Coronary artery (tissue), 2 donors: ENCODE data around the gene C6.
"Not testable (repeated sequence)": the region's sequence is repeated elsewhere in the genome, so short reads cannot be mapped to it uniquely, and the experiment has no call there.

Experiments
- DNase-seq: peaks from one replicate; pipeline ENCODE4 v3.0.0-alpha.2; 2017; ENCODE audit warnings: low spot score
- H3K27ac ChIP-seq, 2 donors: fragments of 200-600 bp; sonication (generic); one replicate each; pipeline ENCODE4 v1.5.1; 2016 to 2019
- H3K4me3 ChIP-seq: fragments of 200-600 bp; sonication (generic); 2 replicates; pipeline ENCODE4 v1.5.1; 2016; ENCODE audit warnings: mild to moderate bottlenecking, moderate library complexity
- CTCF ChIP-seq: fragments of 200-600 bp; sonication (generic); IDR thresholded peaks from one replicate; pipeline ENCODE4 v1.5.1; 2019; ENCODE audit warnings: antibody characterized with exemption

The C6 gene

DNA sequence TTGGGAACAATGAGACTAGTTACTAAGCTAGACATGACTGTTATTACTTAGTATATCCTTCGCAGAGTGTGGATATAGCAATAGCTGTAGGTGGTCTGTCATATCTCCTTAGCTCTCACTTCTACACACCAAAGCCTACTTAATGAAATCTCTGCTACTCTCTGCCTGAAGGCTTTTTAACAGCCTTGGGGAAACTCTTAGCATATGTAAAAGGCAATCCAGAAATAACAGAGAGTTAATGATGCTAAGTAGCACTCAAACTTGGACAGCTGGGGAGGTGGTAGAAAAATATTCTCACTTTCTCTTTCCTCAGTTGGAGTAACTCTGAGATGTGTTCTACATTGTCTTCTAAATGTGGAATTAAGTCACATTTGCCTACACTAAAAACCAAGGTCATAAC is 30.2 kb upstream of the C6 start:
- no peak for TF ChIP-seq CTCF
- no peak overlapping the region for H3K27ac ChIP-seq
- H3K4me3 ChIP-seq, result no peak overlapping the region
- no peak for DNase-seq

DNA sequence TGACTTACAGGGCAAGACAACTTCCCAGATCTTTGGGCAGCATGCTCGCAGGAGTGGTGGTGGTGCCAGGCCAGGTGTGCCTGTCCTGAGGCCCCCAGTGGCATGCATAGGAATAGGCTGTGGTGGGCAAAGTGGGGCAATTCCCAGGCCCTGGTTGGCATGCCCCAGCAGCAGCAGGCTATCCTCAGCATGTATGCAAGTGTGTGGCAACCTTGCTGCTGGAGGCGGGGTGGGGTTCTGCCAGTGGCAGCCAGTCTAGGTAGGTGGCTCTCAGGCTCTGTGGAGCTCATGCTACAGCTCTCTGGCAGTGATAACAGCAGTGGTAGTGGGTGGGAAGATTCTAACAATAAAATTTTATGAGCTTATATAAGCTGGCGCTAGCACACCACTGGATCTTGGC is 27.7 kb upstream of the C6 start:
- H3K27ac ChIP-seq, result no peak overlapping the region
- no peak for TF ChIP-seq CTCF
- no peak for DNase-seq
- H3K4me3 ChIP-seq, result no peak overlapping the region

- DNase-seq, result no peak
- no peak overlapping the region for H3K27ac ChIP-seq
- TF ChIP-seq CTCF, result no peak
- no peak overlapping the region for H3K4me3 ChIP-seq
These were observed 27.1 kb upstream of the C6 start for GRCh38 chr5:41240390-41240789.

- DNase-seq, result no peak
- no peak overlapping the region for H3K27ac ChIP-seq
- no peak overlapping the region for H3K4me3 ChIP-seq
- no peak for TF ChIP-seq CTCF
These were observed 21.1 kb upstream of the C6 start for GRCh38 chr5:41234475-41234874.

DNA sequence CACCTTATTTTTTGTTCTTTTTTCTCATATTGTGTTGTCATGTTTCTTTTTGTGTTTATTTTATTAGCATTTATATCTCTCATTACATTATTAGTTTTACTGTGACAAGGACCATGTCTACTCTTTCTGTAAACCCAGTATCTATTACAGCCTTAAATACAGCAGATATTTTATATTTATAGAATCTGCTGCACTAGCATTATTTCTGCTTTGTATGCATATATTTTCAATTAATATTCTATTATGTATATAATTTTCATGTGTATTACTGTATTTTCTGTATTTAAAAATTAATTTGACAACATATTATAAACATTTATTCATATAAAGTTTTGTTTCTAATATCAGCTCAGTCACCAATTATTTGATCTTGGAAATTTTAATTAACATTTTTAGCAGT is 19.5 kb upstream of the C6 start:
- no peak for DNase-seq
- no peak overlapping the region for H3K4me3 ChIP-seq
- TF ChIP-seq CTCF, result no peak
- H3K27ac ChIP-seq, result no peak overlapping the region

DNA sequence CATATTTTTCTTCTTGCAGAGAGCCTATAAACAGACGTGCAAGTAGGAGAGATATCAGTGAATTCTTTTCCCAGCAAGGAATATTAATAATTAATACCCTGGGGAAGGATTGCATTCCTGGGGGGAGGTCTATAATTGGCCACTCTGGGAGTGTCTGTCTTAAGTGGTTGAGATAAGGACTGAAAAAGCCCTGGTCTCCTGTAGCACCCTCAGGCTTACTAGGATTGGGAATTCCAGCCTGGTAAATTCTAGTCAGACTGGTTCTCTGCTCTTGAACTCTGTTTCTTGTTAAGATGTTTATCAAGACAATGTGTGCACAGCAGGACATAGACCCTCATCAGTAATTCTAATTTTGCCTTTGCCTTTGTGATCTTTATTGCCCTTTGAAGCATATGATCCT is 16.9 kb upstream of the C6 start:
- H3K4me3 ChIP-seq, H3K27ac ChIP-seq, DNase-seq: not testable (repeated sequence)

- H3K4me3 ChIP-seq, result no peak overlapping the region
- no peak for DNase-seq
- TF ChIP-seq CTCF, result no peak
- no peak overlapping the region for H3K27ac ChIP-seq
These were observed 10.6 kb upstream of the C6 start for GRCh38 chr5:41223962-41224361.

GRCh38 chr5:41219658-41220269 is 6.4 kb upstream of the C6 start:
- DNase-seq, result no peak
- no peak for TF ChIP-seq CTCF
- no peak overlapping the region for H3K4me3 ChIP-seq
- H3K27ac ChIP-seq, result peak overlapping the region in 1 of 2 donors; percentile 69
